Right renal pelvis (tissue), 4 donors: ENCODE data around the gene MC1R. TPM values are rescaled to one million over a fixed set of nuclear protein-coding genes. Genes with fewer than 3 reads are reported as not detected.
"Not testable (repeated sequence)": the region's sequence is repeated elsewhere in the genome, so short reads cannot be mapped to it uniquely, and the experiment has no call there.

ENCODE experiments used
- DNase-seq, 4 donors: peaks; one replicate each; pipeline ENCODE4 v3.0.0-alpha.2; 2013; ENCODE audit warnings: low read depth in 4 of 4, low spot score in 3 of 4, missing footprints in 1 of 4
- polyA plus RNA-seq, 4 donors: library from polyadenylated mRNA; unstranded; fragments of 120-200 nt; gene quantifications; one replicate each; pipeline ENCODE4 v1.2.1, GENCODE V29; 2013; ENCODE audit not compliant: insufficient read length in 4 of 4

Gene MC1R
- polyA plus RNA-seq, 4 donors, result 2.9 to 4.8 (median 3.4) TPM

- DNase-seq, result no peak
Measured at GRCh38 chr16:89931964-89932363, 13.3 kb downstream of the MC1R start.

DNA sequence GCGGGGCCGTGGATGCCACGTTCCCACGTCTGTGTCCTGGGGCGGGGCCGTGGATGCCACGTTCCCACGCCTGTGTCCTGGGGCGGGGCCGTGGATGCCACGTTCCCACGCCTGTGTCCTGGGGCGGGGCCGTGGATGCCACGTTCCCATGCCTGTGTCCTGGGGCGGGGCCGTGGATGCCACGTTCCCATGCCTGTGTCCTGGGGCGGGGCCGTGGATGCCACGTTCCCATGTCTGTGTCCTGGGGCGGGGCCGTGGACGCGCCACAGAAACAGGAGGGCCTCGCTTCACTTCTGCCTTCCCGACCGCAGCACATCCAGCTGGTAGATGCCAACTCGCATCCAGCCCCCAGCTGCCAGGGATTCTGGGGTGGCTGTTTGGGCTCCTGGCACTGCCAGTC lies 15.4 kb downstream of the MC1R start:
- not testable (repeated sequence) for DNase-seq

- DNase-seq, result no peak
Measured at GRCh38 chr16:89934611-89935553, 16.2 kb downstream of the MC1R start.

- not testable (repeated sequence) for DNase-seq
Measured at GRCh38 chr16:89935620-89936019, 17.0 kb downstream of the MC1R start.

DNA sequence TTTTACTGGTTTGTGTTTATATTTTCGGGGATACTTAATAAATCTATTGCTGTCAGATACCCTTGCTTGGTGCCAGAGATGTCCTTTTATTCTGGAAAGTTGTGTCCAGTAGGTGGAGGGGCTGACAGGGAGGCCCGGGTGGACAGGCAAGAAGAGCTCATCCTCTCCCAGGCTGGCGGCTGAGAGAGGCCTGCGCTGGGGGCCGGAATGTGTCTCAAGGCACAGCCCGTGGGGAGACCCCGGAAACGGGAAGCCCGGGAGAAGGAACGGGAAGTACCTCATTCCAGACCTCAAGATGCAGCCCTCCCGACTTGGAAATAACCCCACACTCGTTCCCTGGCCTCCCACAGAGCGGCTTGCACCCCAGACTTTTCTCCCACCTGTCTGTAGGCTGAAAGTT lies 17.4 kb downstream of the MC1R start:
- DNase-seq, result no peak

- no peak for DNase-seq
Measured at GRCh38 chr16:89936508-89936907, 17.8 kb downstream of the MC1R start.

GRCh38 chr16:89936981-89937380 lies 18.3 kb downstream of the MC1R start:
- no peak for DNase-seq

DNA sequence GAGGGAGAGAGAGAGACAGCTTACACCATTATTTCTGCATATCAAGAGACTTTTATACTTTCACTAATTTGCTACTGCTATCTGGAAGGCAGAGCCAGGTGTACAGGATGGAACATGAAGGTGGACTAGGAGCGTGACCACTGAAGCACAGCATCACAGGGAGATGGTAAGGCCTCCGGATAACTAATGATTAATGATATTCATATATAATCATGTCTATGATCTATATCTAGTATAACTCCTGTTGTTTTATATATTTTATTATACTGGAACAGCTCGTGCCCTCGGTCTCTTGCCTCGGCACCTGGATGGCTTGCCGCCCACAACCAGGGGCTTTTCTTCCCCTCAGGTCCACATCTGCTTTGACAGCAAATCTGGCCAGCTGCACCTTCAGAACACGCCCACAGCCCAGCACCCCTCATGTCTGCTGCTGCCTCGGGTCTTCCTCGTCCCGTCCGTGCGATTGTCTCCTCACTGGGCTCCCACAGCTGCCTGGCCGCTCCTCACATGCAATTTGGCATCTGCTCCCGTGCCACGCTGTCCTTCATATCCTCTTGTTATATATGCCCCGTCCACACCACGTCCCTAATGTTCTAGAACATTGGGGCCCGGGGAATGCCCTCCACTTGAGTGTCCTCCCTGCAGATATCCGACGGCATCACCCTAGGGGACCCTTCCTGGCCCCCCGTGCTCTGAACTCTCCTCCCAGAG lies 19.7 kb downstream of the MC1R start:
- no peak for DNase-seq

GRCh38 chr16:89944773-89945172 lies 26.1 kb downstream of the MC1R start:
- DNase-seq, result no peak

DNA sequence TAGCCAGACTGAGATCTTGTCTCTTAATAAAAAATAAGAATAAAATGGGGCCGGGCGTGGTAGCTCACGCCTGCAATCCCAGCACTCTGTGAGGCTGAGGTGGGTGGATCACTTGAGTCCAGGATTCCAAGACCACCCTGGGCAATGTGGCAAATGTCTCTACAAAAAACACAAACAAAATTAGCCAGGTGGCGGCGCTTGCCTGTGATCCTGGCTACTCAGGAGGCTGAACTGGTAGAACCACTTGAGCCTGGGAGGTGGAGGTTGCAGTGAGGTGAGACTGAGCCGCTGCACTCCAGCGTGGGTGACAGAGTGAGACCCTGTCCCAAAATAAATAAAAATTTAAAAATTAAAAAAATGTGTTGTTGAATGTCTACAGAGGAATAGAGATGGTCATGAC lies 27.0 kb downstream of the MC1R start:
- no peak for DNase-seq

- no peak for DNase-seq
Measured at GRCh38 chr16:89946515-89946914, 27.9 kb downstream of the MC1R start.

DNA sequence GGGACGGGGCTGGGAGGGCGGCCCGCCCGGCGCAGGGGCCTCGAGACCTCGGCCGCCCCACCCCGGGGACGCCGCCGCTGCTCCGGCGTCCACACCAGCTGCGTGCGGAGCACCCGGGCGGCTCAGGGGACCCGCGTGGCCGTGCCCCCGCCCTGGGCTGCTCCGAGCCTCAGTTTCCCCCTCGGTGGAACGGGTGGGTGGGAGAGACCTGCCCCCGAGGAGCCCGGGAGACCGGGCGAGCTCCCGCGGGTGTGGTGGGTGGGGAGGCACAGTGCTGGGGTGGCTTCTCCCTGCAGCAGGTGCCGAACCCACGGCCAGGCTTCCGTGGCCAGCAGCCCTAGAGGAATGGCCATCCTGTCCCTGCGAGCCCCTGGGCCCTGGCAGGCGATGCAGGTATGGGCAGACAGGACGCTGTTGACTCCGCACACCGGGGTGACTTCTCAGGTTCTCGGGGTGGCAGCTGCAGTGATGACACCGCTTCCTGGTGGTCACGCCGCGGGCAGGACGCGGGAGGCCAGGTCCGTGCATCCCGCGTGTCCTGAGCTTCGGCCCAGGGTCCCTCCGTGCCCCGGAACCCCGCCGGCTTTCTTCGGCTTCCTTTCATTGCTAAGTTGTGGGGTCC lies 30.6 kb downstream of the MC1R start:
- no peak for DNase-seq

DNA sequence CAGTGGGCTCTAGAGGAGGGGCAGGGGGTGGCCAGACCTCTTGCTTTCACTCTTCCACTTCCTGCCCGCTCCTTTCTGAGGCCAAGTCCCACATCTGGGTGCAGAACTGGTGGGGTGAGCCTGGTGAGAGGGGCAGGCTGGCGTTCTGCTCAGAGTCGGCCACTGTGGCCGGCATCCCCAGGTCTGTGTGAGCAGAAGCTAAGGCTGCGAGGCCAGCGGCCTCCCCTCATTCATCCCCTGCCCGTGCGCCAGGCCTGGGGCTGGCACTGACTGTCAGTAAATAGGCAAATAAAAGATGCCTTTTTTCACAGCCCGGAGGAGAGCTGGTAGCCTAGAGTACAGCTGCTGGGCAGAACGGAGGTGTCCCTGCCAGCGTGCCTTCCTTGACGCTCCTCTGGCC lies 31.1 kb downstream of the MC1R start:
- DNase-seq, result no peak

GRCh38 chr16:89951509-89951908 lies 32.8 kb downstream of the MC1R start:
- no peak for DNase-seq

DNA sequence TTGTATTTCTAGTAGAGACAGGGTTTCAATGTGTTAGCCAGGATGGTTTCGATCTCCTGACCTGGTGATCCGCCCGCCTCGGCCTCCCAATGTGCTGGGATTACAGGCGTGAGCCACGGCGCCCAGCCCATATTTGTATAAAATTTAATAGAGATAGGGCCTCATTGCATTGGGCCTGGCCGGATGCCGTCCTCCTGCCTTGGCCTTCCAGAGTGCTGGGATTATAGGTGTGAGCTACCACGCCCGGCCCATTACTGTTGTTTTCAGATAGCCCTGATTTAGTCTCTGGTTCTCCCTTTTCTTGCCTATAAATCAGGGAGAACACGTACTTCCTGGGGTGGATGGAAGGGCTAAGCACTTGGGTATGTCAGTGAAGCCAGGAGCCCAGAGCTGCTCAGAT lies 33.4 kb downstream of the MC1R start:
- no peak for DNase-seq

- no peak for DNase-seq
Measured at GRCh38 chr16:89952551-89952950, 33.9 kb downstream of the MC1R start.

DNA sequence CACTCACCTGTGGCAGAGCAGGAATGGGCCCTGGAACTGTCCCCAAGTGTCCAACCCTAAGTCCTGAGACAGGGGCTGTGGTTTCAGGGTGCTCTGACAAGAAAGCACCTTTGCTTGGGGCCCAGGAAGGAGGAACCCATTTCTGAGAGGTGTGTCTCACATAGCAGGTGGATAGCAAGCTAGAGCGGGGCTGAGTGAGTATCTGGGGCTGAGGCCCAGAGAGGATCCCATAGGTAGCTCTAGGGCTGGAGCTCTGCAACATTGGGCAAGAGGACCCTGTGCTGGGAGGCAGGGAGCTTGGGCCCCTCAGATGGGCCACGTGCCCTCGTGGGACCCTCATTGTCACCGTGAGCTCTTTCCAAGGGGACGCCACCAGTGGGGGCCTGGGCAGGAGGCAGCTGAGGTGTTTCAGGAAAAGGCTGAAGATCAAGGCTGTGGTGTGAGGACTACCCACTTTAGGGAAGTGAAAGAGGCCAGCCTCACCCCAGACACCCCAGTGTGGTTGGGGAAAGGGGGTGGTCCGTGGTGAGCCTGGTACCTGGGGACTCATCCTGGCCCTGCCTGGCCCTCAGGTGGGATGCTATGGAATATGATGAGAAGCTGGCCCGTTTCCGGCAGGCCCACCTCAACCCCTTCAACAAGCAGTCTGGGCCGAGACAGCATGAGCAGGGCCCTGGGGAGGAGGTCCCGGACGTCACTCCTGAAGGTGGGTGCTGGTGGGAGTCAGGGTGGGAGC lies 35.2 kb downstream of the MC1R start:
- DNase-seq, result no peak

DNA sequence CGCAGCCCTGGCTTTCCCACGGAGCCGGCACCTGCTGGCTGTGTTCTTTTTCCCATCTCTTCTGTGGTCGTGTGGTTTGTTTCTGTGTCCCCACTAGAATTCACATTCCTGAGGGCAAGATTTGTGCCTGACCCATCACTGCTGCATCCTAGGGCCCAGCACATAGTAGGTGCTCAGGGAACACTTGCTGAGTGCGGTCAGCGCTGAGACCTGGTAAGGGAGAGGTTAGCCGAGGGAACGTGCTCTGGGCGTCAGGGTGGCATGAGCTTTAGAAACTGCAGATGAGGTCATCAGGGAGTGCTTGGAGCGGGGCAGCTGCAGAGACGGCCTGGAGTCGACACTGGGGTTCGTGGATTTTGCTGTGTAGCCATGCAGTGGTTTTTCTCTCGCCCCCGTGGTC lies 35.8 kb downstream of the MC1R start:
- DNase-seq, result no peak

DNA sequence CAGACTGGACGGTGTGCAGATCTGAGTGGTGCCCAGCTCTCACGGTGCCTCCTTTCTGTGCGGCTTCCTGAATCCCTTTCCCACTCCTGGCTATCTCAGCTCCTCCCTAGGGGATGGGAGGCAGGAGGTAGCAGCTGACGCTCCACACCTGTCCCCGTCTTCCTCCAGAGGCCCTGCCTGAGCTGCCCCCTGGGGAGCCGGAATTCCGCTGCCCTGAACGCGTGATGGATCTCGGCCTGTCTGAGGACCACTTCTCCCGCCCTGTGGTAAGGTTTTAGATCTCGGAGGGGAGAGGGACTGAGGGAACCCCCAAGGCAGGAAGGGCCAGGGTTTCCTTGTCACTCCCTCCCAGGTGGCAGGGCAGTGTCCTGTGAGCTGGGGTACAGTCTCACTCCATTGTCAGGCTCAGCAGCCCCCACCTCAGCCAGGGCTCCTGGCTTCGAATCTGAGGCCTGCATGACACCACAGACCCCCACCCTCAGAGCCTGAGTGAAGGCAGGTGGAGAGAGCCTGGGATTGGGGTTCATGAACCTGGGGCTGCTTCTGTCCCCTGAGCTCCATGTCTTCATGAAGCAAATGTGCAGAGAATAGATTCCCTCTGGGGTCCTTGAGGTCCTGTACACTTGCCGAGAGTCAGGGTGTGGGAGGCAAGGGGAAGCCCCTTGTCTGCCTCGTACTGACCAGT lies 36.5 kb downstream of the MC1R start:
- DNase-seq, result no peak

GRCh38 chr16:89956505-89957215 lies 38.0 kb downstream of the MC1R start:
- DNase-seq, result no peak
